BLaER1 (cell line): ENCODE results near the gene LUZP1.

Experiments used
- H3K27ac ChIP-seq: shearing (Covaris generic); formaldehyde crosslinking; 2 replicates; pipeline ENCODE4 v1.8.1; 2022
- H3K27me3 ChIP-seq: shearing (Covaris generic); formaldehyde crosslinking; 2 replicates; pipeline ENCODE4 v1.8.1; 2022
- H3K36me3 ChIP-seq: shearing (Covaris generic); formaldehyde crosslinking; 2 replicates; pipeline ENCODE4 v1.8.1; 2022
- H3K4me1 ChIP-seq: shearing (Covaris generic); formaldehyde crosslinking; 2 replicates; pipeline ENCODE4 v1.8.1; 2022
- H3K4me2 ChIP-seq: shearing (Covaris generic); formaldehyde crosslinking; 2 replicates; pipeline ENCODE4 v1.8.1; 2022
- H3K4me3 ChIP-seq: shearing (Covaris generic); formaldehyde crosslinking; 2 replicates; pipeline ENCODE4 v1.8.1; 2022
- H3K9ac ChIP-seq: shearing (Covaris generic); formaldehyde crosslinking; 2 replicates; pipeline ENCODE4 v1.8.1; 2022
- H3K9me3 ChIP-seq: shearing (Covaris generic); formaldehyde crosslinking; 2 replicates; pipeline ENCODE4 v1.8.1; 2022
- H4K20me1 ChIP-seq: shearing (Covaris generic); formaldehyde crosslinking; 2 replicates; pipeline ENCODE4 v1.8.1; 2022
- Cebpa-rat ChIP-seq: shearing (Covaris generic); IDR thresholded peaks from 2 replicates; pipeline ENCODE4 v1.8.1; 2022

Gene LUZP1

GRCh38 chr1:23074012-23074411, 94.6 kb downstream of the LUZP1 start:
- H3K27me3 ChIP-seq = no peaks in the 10 kb centered on the region
- no peaks in the 10 kb centered on the region for H3K9me3 ChIP-seq
- H3K4me3 ChIP-seq = no peak overlapping the region
- H4K20me1 ChIP-seq = peaks cover 70% of the 10 kb centered on the region
- H3K4me2 ChIP-seq = no peak overlapping the region
- H3K4me1 ChIP-seq = no peaks in the 10 kb centered on the region
- peaks cover 95% of the 10 kb centered on the region for H3K36me3 ChIP-seq
- TF ChIP-seq Cebpa-rat = no peak
- no peak overlapping the region for H3K9ac ChIP-seq
- H3K27ac ChIP-seq = no peak overlapping the region

- Histone ChIP-seq H4K20me1 (peaks cover 93% of the 10 kb centered on the region), H3K9me3 (no peaks in the 10 kb centered on the region), H3K27ac (no peak overlapping the region), H3K4me3 (no peak overlapping the region), H3K9ac (no peak overlapping the region), H3K4me2 (no peak overlapping the region), H3K4me1 (no peaks in the 10 kb centered on the region), H3K27me3 (no peaks in the 10 kb centered on the region), H3K36me3 (peaks cover 100% of the 10 kb centered on the region)
- TF ChIP-seq Cebpa-rat = no peak
Measured at GRCh38 chr1:23069675-23070074, 99.0 kb downstream of the LUZP1 start.

- H3K9me3 ChIP-seq = no peaks in the 10 kb centered on the region
- TF ChIP-seq Cebpa-rat = no peak
- H3K27me3 ChIP-seq = no peaks in the 10 kb centered on the region
- peaks cover 94% of the 10 kb centered on the region for H4K20me1 ChIP-seq
- no peak overlapping the region for H3K9ac ChIP-seq
- no peak overlapping the region for H3K4me3 ChIP-seq
- H3K4me2 ChIP-seq = no peak overlapping the region
- H3K27ac ChIP-seq = no peak overlapping the region
- peaks cover 100% of the 10 kb centered on the region for H3K36me3 ChIP-seq
- H3K4me1 ChIP-seq = no peaks in the 10 kb centered on the region
Measured at GRCh38 chr1:23069149-23069548, 99.5 kb downstream of the LUZP1 start.

- Histone ChIP-seq H3K4me1 (no peaks in the 10 kb centered on the region), H3K9ac (no peak overlapping the region), H3K4me2 (no peak overlapping the region), H3K36me3 (peaks cover 99% of the 10 kb centered on the region), H3K27me3 (no peaks in the 10 kb centered on the region), H4K20me1 (peaks cover 92% of the 10 kb centered on the region), H3K27ac (no peak overlapping the region), H3K4me3 (no peak overlapping the region), H3K9me3 (no peaks in the 10 kb centered on the region)
- no peak for TF ChIP-seq Cebpa-rat
Measured at GRCh38 chr1:23066075-23066474, 102.6 kb downstream of the LUZP1 start.

- no peak for TF ChIP-seq Cebpa-rat
- H3K4me1 ChIP-seq = no peaks in the 10 kb centered on the region
- no peaks in the 10 kb centered on the region for H3K9me3 ChIP-seq
- no peak overlapping the region for H3K4me3 ChIP-seq
- no peak overlapping the region for H3K4me2 ChIP-seq
- H3K27ac ChIP-seq = no peak overlapping the region
- H3K36me3 ChIP-seq = peaks cover 99% of the 10 kb centered on the region
- H3K27me3 ChIP-seq = no peaks in the 10 kb centered on the region
- H4K20me1 ChIP-seq = peaks cover 96% of the 10 kb centered on the region
- no peak overlapping the region for H3K9ac ChIP-seq
Measured at GRCh38 chr1:23065385-23065784, 103.3 kb downstream of the LUZP1 start.

- Histone ChIP-seq H3K4me3 (no peak overlapping the region), H3K27me3 (no peaks in the 10 kb centered on the region), H3K4me2 (no peak overlapping the region), H3K9me3 (no peaks in the 10 kb centered on the region), H3K4me1 (no peaks in the 10 kb centered on the region), H3K36me3 (peaks cover 97% of the 10 kb centered on the region), H3K27ac (no peak overlapping the region), H4K20me1 (peaks cover 95% of the 10 kb centered on the region), H3K9ac (no peak overlapping the region)
- no peak for TF ChIP-seq Cebpa-rat
Measured at GRCh38 chr1:23062271-23062670, 106.4 kb downstream of the LUZP1 start.

GRCh38 chr1:23057301-23057700, 111.4 kb downstream of the LUZP1 start:
- Histone ChIP-seq H3K9ac (no peak overlapping the region), H3K4me2 (no peak overlapping the region), H3K36me3 (peaks cover 97% of the 10 kb centered on the region), H3K27me3 (no peaks in the 10 kb centered on the region), H3K27ac (no peak overlapping the region), H3K4me1 (no peaks in the 10 kb centered on the region), H4K20me1 (peaks cover 92% of the 10 kb centered on the region), H3K4me3 (no peak overlapping the region), H3K9me3 (no peaks in the 10 kb centered on the region)
- no peak for TF ChIP-seq Cebpa-rat

GRCh38 chr1:23051290-23051909, 117.3 kb downstream of the LUZP1 start:
- Histone ChIP-seq H4K20me1 (peaks cover 95% of the 10 kb centered on the region), H3K4me3 (no peak overlapping the region), H3K4me2 (no peak overlapping the region)

GRCh38 chr1:23050201-23050600, 118.5 kb downstream of the LUZP1 start:
- no peaks in the 10 kb centered on the region for H3K27me3 ChIP-seq
- H3K9ac ChIP-seq = no peak overlapping the region
- no peak overlapping the region for H3K27ac ChIP-seq
- H3K36me3 ChIP-seq = peaks cover 83% of the 10 kb centered on the region
- no peak overlapping the region for H3K4me2 ChIP-seq
- no peak for TF ChIP-seq Cebpa-rat
- no peaks in the 10 kb centered on the region for H3K4me1 ChIP-seq
- peaks cover 98% of the 10 kb centered on the region for H4K20me1 ChIP-seq
- no peaks in the 10 kb centered on the region for H3K9me3 ChIP-seq
- H3K4me3 ChIP-seq = no peak overlapping the region

More at GRCh38 chr1:23051290-23051909, 117.3 kb downstream of the LUZP1 start:
- Histone ChIP-seq H3K9me3 (no peaks in the 10 kb centered on the region), H3K27ac (no peak overlapping the region), H3K36me3 (peaks cover 84% of the 10 kb centered on the region), H3K27me3 (no peaks in the 10 kb centered on the region), H3K4me1 (no peaks in the 10 kb centered on the region), H3K9ac (no peak overlapping the region)
- TF ChIP-seq Cebpa-rat = no peak

- Histone ChIP-seq H3K36me3 (peaks cover 61% of the 10 kb centered on the region), H3K4me3 (no peak overlapping the region), H3K27ac (no peak overlapping the region), H3K9ac (no peak overlapping the region), H3K9me3 (no peaks in the 10 kb centered on the region), H4K20me1 (peaks cover 100% of the 10 kb centered on the region), H3K27me3 (no peaks in the 10 kb centered on the region), H3K4me2 (no peak overlapping the region), H3K4me1 (peaks cover 11% of the 10 kb centered on the region)
- TF ChIP-seq Cebpa-rat = no peak
Measured at GRCh38 chr1:23044035-23044434, 124.6 kb downstream of the LUZP1 start.

GRCh38 chr1:23040509-23040908, 128.1 kb downstream of the LUZP1 start:
- Histone ChIP-seq H3K9me3 (no peaks in the 10 kb centered on the region), H4K20me1 (peaks cover 100% of the 10 kb centered on the region), H3K4me3 (no peak overlapping the region), H3K27ac (no peak overlapping the region), H3K4me2 (no peak overlapping the region), H3K27me3 (no peaks in the 10 kb centered on the region), H3K9ac (no peak overlapping the region), H3K36me3 (peaks cover 52% of the 10 kb centered on the region), H3K4me1 (peaks cover 25% of the 10 kb centered on the region)
- no peak for TF ChIP-seq Cebpa-rat
